Cerebellar nuclear complex (tissue), 1 donor: Measurements from ENCODE around the gene PRKAG2.

ENCODE experiments used
- DNase-seq, 2 experiments: peaks; one replicate each; lab custom pipeline; 2025; lab: John Stamatoyannopoulos, UW

Gene PRKAG2

DNA sequence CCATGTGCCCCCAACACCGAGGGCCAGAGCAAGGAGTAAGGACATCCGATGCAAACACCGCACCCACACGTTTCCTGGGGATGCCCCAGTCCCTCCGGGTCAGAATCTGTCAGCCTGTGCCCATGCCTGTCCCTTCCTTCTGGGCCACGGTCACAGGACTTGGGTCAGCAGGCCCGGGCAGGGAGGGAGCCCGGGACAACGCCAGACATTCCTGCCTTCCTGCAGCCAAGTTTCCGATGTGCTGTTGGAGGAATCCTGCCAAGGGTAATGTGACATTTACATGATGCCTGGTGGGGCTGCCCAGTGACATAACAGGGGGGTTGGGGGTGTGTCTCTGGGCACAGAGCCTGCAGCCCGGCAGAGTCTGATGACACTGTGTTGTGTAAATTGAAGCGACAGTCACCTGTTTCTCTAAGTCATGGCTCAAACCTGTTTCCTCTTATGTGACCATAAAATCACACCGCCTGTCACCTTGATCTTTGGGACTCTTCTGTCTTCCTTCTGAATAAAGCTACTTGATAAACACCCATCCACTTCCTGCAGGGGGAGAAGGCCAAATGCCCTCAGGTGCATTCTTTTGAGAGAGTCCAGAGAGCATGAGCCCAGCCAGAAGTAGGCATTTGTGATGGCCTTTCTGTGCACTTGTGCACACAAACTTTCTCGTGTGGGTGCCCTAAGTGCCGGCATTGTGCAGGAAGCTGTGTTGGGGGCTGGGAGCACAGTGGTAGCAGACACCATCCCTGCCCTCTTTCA lies 181.9 kb downstream of the PRKAG2 start:
- DNase-seq = no peak

DNA sequence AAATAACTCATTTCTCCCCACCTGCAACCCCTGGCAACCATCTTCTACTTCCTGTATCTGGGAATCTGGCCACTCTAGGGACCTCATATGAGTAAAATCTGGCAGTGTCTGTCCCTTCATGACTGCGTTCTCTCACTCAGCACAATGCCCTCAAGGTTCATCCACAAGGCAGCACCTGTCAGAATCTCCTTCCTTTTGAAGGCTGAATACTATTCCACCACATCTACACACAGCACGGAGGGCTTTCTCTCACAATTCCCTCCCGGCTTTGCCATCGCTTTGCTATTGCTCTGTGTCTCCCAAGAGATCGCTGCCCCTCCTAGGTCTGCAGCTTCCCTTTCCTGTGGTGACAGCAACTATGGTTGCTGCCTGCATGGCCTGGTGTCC lies 182.5 kb downstream of the PRKAG2 start:
- no peak for DNase-seq

DNA sequence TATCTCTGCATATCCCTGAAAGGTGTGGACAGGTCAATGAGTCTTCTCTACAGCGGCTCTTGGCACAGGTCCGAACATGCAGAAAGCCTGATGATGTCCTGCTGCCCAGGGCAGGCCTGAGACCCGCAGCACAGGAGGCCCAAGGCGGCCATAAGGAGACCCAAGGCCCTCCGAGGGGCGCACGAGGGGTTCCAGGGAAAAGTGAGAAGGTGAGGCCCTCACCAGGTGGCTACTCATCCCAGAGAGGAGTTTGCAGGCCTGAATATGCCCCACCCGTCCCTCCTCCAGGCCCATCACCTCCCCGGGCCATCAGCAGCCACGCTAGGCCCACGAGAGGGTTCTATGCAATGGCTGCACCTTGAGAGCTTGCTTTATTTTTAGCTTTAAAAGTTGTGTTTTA lies 183.8 kb downstream of the PRKAG2 start:
- DNase-seq = no peak

DNA sequence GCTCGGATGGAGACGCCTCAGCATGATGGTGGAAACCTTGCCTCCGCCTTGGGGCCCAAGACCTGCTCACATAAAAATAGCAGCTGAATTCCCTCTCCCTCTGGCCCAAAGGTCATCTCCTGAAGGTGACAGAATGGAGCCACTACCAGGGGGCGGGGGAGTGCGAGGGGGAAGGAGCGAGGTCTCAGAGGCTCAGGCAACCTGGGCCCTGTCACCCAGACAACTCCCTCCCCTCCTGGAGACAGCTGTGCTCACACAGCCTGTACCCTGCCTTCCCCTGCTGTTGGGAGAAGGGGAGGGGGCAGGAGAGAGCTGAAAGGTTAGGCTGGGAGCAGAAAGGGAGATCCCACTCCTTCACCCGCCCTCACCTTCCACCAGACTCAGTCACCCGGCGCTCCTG lies 184.2 kb downstream of the PRKAG2 start:
- no peak for DNase-seq

DNA sequence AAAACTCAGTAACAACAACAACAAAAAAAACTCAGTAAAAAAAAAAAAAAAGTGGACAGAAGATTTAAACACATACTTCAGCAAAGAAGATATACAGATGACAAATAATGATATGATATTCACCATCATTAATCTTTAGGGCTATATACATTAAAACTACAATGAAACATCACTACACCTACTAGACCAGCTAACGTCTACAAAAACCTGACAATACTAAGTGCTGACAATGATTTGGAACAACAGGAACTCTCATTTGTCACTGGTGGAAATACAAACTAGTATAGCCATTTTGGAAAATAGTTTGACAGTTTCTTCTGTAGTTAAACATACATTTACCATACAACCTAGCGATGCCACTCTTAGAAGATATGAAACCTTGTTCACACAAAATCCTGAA lies 185.5 kb downstream of the PRKAG2 start:
- DNase-seq = no peak

DNA sequence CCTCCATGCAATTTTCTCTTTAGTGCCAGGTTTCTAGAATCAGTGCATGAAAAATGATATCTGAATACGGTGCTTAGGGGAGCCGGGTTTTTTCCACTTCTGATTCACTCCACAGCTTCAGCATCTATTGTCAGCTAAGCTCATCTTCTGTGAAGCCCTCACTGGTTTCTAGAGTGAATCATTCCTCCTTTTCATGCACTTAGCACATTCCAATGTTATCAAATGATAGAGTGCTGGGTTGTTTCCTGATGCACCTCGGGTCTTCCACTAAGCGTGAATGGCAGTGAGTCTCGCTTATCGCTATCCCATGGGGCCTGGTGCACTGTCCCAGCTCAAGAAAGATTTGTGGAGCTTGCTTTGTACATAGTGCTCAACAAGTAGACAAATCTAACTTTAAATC lies 186.3 kb downstream of the PRKAG2 start:
- DNase-seq = no peak

DNA sequence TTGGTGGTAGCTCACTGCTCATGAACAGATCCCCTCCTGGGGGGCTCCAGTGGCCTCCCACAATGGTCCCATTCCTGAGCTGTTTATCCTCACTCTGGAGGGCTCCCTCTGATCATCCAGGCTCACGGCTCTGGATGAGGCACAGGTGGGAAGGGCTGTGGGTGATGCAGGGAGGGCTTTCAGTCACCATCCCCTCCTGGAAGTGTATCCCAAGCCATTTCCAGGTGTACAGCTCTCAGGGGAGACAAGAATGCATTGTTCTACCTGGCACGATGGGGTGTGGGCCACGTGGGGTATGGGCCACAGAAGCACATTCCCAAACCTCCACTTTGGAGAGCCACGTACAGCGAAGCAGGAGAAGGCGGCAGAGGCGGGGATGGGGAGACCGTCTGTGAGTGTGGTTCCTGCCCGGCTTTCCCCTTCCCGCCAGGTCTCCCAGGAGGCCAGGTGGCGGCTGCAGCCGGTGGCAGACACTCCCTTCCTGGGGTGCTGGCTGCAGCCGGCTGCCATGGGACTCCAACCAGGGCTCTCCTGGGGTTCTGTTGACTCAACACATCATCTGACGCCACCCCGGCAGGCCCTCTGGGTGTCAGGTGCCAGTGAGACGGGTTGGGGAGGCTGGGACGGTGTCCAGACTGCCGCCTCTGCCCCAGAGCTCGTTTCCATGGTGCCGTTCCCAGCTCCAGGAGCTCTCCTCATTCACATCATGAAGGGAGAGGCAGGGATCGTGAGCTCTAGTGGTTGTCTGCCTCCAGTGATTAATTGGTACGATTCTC lies 187.5 kb downstream of the PRKAG2 start:
- DNase-seq = no peak

DNA sequence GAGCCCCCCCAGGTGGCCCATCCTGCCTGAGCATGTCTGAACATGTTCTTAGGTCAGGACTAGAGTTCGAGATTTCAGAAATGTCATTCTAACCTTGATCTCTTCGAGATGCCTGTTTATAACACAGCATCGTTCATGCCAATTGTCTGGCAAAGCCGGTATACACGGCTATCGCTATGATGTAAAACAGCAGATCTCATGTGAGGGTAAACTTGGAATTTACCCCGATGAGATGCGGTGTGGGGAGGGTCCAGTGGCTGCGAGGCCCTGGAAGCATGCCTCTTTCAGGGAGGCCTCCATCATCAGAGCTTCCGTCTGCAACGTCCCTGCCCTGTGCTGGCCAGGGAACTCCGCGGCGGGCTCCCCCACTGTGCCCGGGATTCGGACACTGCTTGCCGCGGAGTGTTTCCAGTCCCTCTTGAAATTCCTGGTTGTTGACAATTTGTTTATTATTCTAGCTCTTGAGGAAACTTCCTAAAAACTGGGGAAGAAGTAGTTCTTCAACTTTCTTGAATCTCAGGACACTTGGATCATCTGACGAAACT lies 188.6 kb downstream of the PRKAG2 start:
- no peak for DNase-seq

DNA sequence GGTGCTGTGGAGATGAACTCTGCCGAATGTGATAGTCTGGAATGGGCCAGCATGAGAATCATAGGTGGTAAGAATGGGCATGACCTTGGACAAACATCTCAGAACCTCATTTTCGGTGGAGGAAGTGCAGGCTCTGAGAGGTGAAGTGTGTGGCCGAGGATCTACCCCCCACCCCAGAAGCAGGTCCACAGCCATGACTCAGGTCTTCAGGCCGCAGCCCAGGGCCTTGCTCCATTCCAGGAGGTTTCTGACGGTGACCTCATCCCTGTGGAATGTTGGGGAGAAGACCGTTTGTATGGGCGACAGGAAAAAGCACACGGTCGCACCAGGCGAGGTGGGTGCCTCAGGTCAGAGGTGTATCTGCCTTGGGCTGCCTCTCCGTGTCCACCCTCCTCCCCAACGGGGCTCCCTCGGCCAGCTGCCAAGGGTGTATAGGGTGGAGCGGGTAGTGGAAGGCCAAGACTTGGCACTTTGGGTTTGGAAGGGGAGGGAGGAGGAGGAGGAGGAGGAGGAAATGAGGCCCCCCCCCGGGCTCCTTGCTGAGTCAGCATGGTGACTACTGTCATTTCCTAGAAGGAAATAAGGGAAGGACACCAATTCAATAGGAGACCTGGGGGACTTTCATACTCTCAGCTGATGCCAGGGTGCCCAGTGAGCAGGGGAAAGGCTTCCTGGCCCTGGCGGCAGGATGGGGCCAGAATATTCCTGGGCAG lies 189.2 kb downstream of the PRKAG2 start:
- DNase-seq = no peak

DNA sequence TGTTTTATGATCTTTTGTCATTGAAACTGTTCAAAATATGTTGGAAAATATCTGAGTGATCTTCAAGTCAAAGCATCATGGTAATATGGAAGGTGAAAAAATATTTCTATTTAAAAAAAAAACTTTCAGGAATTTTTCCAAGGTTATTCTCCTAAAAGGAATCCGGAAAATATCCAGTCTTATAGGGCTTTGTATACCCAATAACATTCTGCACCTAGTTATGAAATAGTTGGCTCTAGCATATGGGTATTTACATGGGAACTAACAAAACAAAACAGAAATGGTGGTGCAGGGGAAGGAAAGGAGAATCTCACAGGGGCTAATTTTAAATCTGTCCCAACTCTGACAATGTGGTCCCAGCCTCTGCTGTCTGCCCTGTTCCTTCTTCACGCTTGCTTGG lies 190.1 kb downstream of the PRKAG2 start:
- no peak for DNase-seq

DNA sequence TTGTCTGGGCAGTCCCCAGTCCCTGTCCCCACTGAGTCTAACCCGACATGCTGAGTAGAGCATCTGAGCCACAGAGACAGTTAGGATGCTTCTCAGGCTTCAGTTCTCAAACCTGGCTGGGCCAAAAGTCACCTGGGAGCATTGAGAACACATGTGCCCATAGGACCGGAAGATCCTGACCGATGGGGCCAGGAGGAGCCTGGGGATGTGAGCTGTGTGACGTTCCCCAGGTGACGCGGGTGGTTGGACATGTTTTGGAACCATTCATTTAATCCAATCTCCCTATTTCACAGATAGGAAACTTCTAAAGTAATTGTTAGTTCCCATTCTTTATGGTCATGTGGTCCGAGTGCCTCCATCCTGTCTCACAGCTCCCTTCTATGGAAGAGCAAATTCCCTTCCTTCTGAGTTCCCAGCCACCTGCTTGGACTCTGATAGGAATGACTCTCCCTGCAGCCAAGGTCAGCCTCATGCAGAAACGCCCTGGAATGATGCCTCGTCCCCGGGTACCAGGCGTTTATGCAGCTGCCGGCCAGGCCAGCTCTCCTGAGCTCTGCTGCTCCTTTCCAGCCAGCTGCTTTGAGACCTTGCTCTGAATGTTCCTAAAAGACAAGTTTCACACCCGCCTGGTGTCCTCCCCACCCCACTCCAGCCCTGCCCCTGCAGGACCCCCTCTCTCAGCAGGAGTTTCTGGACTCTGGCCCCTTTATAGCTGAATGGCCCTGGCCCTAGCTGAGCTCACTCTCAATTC lies 190.7 kb downstream of the PRKAG2 start:
- no peak for DNase-seq

DNA sequence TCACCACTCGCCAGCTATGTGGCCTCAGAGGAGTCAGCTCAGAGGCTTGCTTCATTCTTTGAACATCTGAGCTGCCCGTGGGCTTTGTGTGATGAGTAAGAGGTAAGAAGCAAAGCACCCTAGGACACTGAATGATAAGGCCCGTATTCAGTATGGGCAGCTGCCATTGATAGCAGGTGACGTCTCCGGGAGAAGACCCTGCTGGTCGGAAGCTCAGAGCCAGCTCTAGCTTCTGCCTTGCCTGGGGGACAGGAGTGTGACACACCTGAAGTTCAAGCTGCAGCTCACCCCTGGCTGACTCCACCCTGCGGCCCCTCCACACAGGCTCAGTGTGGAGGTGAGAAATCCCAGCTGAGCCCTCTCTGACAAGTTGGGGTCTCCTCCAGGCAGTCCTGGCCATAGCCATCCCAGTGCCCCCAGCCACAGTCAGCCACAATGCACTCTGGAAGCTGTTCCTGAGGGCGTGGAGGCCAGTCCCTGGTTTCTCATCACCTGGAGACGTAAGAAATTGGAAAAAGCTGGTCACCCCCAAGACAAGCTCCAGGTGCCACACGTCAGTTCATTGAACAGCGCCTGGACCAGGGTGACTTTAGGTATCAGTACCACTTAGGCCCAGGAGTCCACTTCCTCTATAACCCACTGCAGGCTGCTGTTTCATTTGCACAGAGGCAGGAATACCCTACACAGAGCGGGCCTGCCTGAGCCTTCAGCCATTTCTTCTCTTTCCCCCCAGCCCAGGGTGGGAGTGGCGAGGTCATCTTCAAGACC lies 192.3 kb downstream of the PRKAG2 start:
- no peak for DNase-seq

DNA sequence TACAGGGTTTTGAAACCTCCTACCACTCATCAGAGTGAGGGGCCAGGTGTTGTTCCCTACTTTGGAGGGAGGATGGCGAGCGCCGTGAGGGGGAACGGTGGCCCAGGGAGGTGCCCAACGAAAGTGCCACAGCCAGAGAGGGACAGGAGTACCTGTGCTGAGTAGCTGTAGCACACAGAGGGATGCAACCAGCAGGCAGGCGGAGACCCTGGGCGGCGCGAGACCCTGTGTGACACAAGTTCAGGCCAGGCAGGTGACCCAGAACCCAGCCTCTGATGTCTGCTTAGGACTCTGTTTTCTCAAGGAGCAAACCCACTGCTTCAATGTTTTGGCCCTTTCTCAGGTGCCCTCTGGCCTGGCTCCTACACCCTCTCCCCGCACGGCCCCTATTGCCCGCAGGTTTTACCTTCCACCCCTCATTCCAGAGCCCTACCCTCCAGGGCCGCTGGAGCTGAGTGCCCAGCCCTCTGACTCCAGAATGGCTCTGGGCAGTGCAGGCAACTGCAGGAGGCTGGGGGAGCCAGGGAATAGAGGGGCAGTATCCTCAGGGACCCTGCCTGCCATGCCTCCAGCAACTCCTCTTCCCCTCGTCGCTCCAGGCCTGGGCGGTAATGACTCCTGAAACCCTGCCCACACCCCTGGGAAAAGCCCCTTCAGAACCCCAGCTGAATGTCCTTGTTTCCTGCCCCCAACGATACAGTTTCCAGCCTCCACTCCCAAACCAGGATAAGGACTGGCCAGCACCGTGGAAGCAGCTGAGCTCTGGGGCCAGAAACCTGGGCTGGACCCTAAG lies 193.1 kb downstream of the PRKAG2 start:
- DNase-seq = no peak

DNA sequence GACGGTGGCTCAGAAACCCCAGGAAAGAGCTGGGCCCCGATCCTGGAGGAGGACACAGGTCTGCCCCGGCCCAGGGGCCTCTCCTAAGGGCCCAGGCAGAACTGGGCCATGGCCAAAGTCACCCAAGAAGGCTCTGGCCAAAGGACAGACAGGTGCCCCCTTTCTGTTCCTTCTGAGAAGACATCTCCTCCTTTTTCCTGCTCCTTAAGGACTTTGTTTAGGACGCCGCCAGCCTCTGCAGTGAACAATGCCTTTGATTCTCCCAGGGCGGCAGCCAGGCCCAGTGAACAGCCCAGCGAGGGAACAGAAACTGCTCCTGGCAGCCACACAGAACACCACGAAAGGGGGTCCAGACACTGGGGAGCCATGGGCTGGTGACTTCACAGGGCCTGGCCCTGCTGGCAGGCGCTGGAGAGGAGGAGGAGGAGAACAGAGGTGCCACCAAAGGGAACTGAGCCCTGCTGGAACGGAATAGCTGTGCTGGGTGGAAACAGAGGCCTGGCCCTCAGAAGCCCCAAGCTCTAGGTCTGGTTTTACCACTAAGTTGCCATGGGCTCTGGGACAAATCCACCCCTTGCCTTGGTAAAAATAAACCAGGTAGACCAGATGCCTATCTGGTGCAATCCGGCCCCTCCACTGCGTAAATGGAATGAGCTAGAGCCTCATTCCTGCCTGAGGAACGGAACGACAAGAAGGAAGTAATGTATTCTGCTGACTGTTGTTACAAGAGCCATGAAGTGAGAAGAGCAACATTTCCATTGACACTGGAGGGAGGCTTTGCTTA lies 193.9 kb downstream of the PRKAG2 start:
- DNase-seq = no peak

DNA sequence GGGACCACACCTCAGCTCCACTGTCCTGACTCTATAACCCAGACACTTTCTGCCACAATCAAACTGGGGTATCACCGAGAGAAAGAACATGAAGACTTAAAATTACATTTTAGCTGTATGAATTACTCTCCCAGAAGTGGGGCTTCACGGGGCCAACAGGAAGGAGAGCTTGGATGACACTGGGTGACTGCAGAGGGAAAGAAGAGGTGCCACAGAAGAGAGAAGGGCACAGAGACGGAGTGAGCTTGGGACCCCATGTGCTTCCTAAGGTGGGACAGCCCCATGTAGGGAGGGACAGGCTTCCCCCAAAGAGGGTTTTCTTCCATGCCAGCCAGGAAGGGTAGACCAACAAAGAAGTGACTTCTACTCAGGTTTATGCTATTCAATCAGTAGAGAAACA lies 195.2 kb downstream of the PRKAG2 start:
- no peak for DNase-seq

DNA sequence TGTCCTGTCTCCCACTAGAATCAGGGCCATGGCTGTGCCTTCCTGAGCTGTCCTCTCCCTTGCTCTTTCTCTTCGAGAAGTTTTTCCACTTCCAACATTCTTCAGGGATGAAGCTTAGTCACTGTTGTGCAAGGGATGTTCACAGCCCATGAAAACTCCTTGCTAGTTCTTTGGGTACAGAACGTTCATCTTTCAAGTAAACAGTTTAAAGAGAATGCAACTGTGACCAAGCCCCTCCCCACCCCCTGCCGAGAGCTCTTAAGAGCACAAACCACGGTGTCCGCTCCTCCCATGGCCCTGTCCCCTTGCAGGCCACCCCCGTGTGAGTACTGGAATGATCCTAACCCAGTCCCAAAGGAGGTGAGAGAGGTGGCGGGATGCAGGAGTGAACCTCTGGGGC lies 196.1 kb downstream of the PRKAG2 start:
- no peak for DNase-seq

DNA sequence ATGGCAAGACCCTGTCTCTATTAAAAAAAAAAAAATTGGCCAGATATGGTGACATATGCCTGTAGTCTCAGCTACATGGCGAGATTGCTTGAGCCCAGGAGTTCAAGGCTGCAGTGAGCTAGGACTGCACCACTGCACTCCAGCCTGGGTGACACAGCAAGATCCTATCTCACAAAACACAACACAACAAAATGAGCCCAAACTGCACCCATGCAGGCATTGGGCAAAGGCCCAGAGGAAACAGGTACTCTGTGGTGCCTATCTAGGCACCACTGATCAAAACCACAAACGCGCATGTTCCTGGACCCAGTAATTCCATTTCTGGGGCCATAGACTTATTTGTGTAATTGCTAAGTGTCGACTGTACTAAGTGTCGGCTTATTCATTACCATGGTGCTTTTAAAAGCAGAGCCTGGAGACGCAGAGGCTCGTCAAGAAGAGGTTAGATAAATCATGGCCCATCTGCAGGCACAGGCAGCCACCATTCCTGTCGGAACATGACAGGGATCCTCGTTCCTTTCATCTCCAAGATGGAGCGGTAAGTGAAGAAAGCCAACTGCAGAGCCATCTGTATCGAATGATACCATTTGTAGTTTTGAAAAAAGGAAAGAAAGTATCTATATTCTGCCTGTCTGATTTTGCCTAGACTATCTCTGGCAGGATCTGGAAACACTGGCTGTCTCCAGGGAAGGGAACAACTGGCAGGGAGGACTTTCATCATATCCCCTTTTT lies 196.9 kb downstream of the PRKAG2 start:
- DNase-seq = no peak

DNA sequence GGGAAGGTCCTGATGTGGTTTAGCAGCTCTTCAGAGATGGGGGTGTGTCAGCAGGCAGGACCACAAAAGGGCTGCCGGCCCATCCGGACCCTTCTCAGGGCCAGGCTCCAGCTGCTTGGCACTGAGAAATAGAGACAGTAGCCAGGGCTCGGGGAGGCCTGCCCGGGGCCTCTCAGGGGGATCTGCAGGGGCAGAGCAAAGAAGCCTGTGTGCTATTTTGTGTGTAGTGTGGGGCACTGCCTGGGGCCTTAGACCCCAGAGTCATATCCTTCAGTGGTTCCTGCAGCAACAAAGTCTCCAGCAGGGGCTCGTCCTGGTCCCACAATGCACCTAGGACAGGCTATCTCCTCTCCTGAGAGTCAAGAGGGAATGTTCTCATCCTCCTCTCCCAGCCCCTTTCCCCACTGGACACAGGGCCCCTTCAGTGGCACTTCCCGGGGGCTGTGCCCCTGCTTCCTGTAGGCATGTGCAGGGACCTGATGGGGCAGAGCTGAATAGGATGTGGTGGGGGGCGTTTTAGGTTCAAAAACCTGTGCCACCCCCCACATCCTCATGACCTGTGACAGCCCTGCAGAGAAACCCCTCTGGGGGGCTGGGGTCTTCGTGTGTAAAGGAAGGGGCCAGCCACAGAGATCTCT lies 197.7 kb downstream of the PRKAG2 start:
- no peak for DNase-seq
